Breast epithelium (tissue), 3 donors: Measurements from ENCODE around the gene CSRP2.

Experiments
- CTCF ChIP-seq, 3 donors: fragments of 450-650 bp; IDR thresholded peaks; one replicate each; pipeline ENCODE4 v1.5.1; 2016 to 2017; ENCODE audit warnings: antibody characterized with exemption in 3 of 3, mild to moderate bottlenecking in 3 of 3, moderate library complexity in 3 of 3
- POLR2A ChIP-seq: fragments of 450-650 bp; IDR thresholded peaks from one replicate; pipeline ENCODE4 v1.6.1; 2016; ENCODE audit warnings: antibody characterized with exemption, mild to moderate bottlenecking, moderate library complexity

- no peak for TF ChIP-seq POLR2A
- TF ChIP-seq CTCF (IDR thresholded peaks at IDR 0.05): no peak
Observed at GRCh38 chr12:76890151-76891143, 11.6 kb upstream of the CSRP2 start.
